Lung (tissue), 12 donors: ENCODE results near the gene CPA5. TPM values are rescaled to one million over a fixed set of nuclear protein-coding genes. Genes with fewer than 3 reads are reported as not detected.

Experiments used
- ATAC-seq: fragments of 200-7000 bp; cut with Tn5 transposase; one replicate; pipeline ENCODE4 v1.9.1; 2020; ENCODE audit warnings: moderate number of reproducible peaks; ENCODE audit not compliant: insufficient read depth, low FRiP score
- DNase-seq, 3 donors: peaks; one replicate each; pipeline ENCODE4 v3.0.0-alpha.2; 2013 to 2017
- H3K27ac ChIP-seq, 2 donors: one replicate each; pipeline ENCODE4 v1.5.1; 2013; ENCODE audit warnings: mild to moderate bottlenecking in 2 of 2, moderate library complexity in 2 of 2, control low read depth in 1 of 2, inconsistent platforms in 1 of 2, low read depth in 1 of 2, low read length in 1 of 2
- H3K27me3 ChIP-seq, 3 donors: one replicate each; pipeline ENCODE4 v1.5.1; 2013; ENCODE audit warnings: low read length in 2 of 3; ENCODE audit not compliant: control insufficient read depth in 3 of 3, insufficient read depth in 3 of 3
- H3K36me3 ChIP-seq, 4 donors: one replicate each; pipeline ENCODE4 v1.5.1; 2013; ENCODE audit warnings: low read length in 4 of 4, mild to moderate bottlenecking in 1 of 4, moderate library complexity in 1 of 4; ENCODE audit not compliant: control insufficient read depth in 4 of 4, insufficient read depth in 4 of 4
- H3K4me1 ChIP-seq, 5 donors: one replicate each; pipeline ENCODE4 v1.5.1; 2013; ENCODE audit warnings: low read length in 5 of 5, mild to moderate bottlenecking in 2 of 5, moderate library complexity in 1 of 5; ENCODE audit not compliant: control insufficient read depth in 5 of 5, insufficient read depth in 5 of 5
- H3K4me3 ChIP-seq: one replicate; pipeline ENCODE4 v1.5.1; 2013; ENCODE audit warnings: mild to moderate bottlenecking, control low read depth, moderate library complexity
- H3K9ac ChIP-seq, 2 donors: one replicate each; pipeline ENCODE4 v1.5.1; 2013; ENCODE audit warnings: low read length in 2 of 2, control low read depth in 1 of 2; ENCODE audit not compliant: insufficient read depth in 1 of 2
- H3K9me3 ChIP-seq, 4 donors: one replicate each; pipeline ENCODE4 v1.5.1; 2013; ENCODE audit warnings: low read length in 3 of 4, mild to moderate bottlenecking in 1 of 4, moderate library complexity in 1 of 4; ENCODE audit not compliant: control insufficient read depth in 4 of 4, insufficient read depth in 3 of 4
- CTCF ChIP-seq: IDR thresholded peaks from 2 replicates; pipeline ENCODE4 v1.5.1; 2012; ENCODE audit warnings: mild to moderate bottlenecking; ENCODE audit errors: control extremely low read depth, extremely low read depth
- WGBS, 2 donors: extraction: QIAGEN DNeasy Blood & Tissue Kit; methylation state at CpG; one replicate each; pipeline ENCODE4 v1.1.7; 2013; 5-methylcytosine and 5-hydroxymethylcytosine counted together
- polyA plus RNA-seq, 2 donors: library from polyadenylated mRNA; stranded (reverse); fragments of 200-250 nt; gene quantifications; one replicate each; pipeline ENCODE4 v1.2.1, GENCODE V29; 2013
- total RNA-seq, 2 donors: library from RNA; depleted of rRNA in 1 of 2; stranded (reverse); fragments of >200 nt in 1 of 2; gene quantifications; one replicate each; pipeline ENCODE4 v1.2.1, GENCODE V29; 2014 to 2021
- donor health status: control.
- donor health status: control.
- donor health status: Bipolar disorder and iron deficiency.
- donor health status: healthy.
- donor health status: DM: yes; HTN: yes; CAD: no.

CPA5 gene
- total and polyA plus RNA-seq, 4 donors: 0.08 to 0.10 TPM; not detected in 2

GRCh38 chr7:130401101-130401500 is 56.5 kb downstream of the CPA5 start:
- H3K27ac ChIP-seq: no peak overlapping the region
- H3K9me3 ChIP-seq: no peaks in the 10 kb centered on the region
- peaks cover 0 to 47% (median 23%) of the 10 kb centered on the region in 5 donors for H3K4me1 ChIP-seq
- peaks cover 0 to 9% (median 8%) of the 10 kb centered on the region in 4 donors for H3K36me3 ChIP-seq
- no peak overlapping the region for H3K4me3 ChIP-seq
- no peaks in the 10 kb centered on the region for H3K27me3 ChIP-seq
- DNase-seq: no peak
- no peak for ATAC-seq
- 66 to 86% methylated on average over 1 of the region's 1 CpG for WGBS, 2 donors
- no peak for TF ChIP-seq CTCF
- H3K9ac ChIP-seq: peak overlapping the region in 1 of 2 donors; percentile 68

GRCh38 chr7:130401578-130401977 is 57.0 kb downstream of the CPA5 start:
- no peaks in the 10 kb centered on the region for H3K27me3 ChIP-seq

GRCh38 chr7:130405003-130405402 is 60.4 kb downstream of the CPA5 start:
- no peak for TF ChIP-seq CTCF
- no peak overlapping the region for H3K4me3 ChIP-seq
- no peak overlapping the region for H3K27ac ChIP-seq
- ATAC-seq (no peak), DNase-seq (no peak)
- H3K27me3 ChIP-seq: no peaks in the 10 kb centered on the region
- H3K4me1 ChIP-seq: peaks cover 2 to 33% (median 5%) of the 10 kb centered on the region in 5 donors
- WGBS, 2 donors: 89 to 90% methylated on average over 2 of the region's 2 CpGs
- H3K9ac ChIP-seq: no peak overlapping the region
- peaks cover 0 to 8% (median 4%) of the 10 kb centered on the region in 4 donors for H3K36me3 ChIP-seq
- no peaks in the 10 kb centered on the region for H3K9me3 ChIP-seq

More at GRCh38 chr7:130401578-130401977, 57.0 kb downstream of the CPA5 start:
- Histone ChIP-seq H3K4me1 (peaks cover 0 to 43% (median 18%) of the 10 kb centered on the region in 5 donors), H3K36me3 (peaks cover 0 to 9% (median 8%) of the 10 kb centered on the region in 4 donors), H3K9ac (no peak overlapping the region), H3K4me3 (no peak overlapping the region), H3K27ac (no peak overlapping the region), H3K9me3 (no peaks in the 10 kb centered on the region)
- no peak for ATAC-seq
- DNase-seq: no peak
- no peak for TF ChIP-seq CTCF
- 85 to 91% methylated on average over 3 of the region's 3 CpGs for WGBS, 2 donors
